Loucy (cell line): ENCODE measurements around the gene ALPK1.

ENCODE experiments used
- CTCF ChIP-seq: fragments of 200-600 bp; sonication (generic); conservative IDR thresholded peaks from 2 replicates; pipeline ENCODE4 v1.5.1; 2014; ENCODE audit warnings: mild to moderate bottlenecking, antibody characterized with exemption, low read length
- EZH2phosphoT487 ChIP-seq: fragments of 200-600 bp; IDR thresholded peaks from 2 replicates; pipeline ENCODE4 v1.6.1; 2018; ENCODE audit warnings: antibody characterized with exemption, mild to moderate bottlenecking, moderate library complexity, borderline replicate concordance

DNA sequence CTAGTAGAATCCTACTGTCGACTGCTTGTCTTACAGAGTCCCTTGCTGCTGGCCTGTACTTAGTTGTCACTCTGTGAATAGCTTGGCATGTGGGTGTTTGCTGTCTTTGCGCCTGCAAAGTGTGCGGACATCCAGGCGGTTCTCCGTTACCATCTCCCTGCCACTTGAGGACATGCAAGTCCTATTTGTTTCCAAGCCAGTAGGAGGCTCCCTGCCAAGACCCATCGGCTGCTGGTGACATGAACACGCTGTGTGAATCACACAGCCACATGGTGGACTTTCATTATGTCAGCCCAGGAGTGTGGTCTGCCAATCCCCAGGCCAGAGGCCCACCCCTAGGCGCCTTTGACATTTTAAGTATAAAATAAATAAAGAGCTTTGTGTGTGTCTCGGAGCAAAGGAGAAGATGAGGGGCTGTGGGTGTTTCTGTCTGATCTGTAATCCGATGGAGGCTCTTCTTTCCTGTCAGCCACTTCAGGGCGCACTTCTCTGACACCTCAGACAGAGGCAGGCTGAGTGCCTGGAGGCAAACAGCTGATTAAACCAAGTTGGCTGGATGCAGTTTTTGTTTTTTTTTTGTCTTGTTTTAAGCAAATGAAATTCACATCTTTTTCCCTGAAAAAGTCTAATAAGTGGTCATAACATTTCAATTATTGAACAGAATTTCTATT lies 51.5 kb downstream of the ALPK1 start:
- TF ChIP-seq CTCF (0 out of 2 replicates have a peak, but pooled peaks have one; percentile 16), EZH2phosphoT487 (no peak)
